Fibroblast of peridontal ligament (primary cell): ENCODE measurements around the gene SLTM.
"Not testable (repeated sequence)": the region's sequence is repeated elsewhere in the genome, so short reads cannot be mapped to it uniquely, and the experiment has no call there.

Source experiments
- DNase-seq: peaks from one replicate; pipeline ENCODE4 v3.0.0-alpha.2; 2010; ENCODE audit errors: extremely low read depth

Gene SLTM

DNA sequence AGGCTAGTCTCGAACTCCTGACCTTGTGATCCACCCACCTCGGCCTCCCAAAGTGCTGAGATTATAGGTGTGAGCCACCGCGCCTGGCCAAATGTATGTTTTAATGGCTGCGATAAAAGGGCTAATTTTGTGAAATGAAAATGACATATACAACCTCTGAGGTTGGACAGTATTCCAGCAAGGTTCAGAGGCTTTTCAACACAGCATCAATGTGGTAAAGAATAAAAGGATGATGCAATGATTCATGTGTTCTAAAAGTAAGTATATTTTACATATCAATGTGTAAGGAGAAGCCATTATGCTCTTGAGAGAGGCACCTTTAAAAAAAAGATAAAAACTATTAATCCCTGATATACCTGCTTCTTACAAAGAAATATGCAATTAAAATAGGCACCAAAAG is 6.7 kb downstream of the SLTM start:
- DNase-seq = no peak

DNA sequence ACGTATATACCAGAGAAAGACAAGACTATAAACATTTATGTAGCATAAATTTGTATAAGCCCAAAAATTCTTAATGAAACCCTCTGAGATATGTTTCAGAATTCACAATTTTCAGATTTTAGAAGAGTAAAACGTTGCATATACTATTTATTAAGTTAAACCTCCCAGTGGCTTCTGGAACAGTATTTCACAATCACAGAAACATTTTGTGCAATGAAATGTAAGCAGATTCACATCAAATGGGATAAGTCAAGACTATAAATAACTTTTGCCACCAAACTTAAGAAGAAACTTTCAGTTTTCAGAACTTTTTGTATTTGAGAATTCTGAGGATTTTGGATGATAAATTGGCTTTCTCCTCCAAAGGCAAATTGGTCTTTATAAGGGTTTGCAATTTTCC is 9.2 kb downstream of the SLTM start:
- DNase-seq = peak; percentile 79

DNA sequence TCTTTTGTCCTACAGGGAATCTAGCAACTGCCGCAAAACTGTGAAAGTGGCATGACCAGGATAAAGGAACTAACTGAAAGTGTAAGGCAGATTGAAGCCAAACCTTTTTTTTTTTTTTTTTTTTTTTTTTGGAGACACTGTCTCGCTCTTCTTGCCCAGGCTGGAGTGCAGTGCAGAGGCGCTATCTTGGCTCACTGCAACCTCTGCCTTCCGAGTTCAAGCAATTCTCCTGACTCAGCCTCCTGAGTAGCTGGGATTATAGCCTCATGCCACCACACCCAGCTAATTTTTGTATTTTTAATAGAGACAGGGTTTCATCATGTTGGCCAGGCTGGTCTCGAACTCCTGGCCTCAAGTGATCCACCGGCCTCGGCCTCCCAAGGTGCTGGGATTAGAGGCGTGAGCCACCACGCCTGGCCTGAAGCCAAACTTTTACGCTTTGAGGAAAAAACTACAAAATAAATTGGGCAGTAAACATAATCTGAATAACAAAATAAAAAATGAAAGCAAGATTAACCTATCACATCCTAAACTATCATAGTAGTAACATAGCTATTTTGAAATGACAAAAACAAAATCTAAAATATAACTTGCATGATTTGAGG is 9.7 kb downstream of the SLTM start:
- DNase-seq = no peak

DNA sequence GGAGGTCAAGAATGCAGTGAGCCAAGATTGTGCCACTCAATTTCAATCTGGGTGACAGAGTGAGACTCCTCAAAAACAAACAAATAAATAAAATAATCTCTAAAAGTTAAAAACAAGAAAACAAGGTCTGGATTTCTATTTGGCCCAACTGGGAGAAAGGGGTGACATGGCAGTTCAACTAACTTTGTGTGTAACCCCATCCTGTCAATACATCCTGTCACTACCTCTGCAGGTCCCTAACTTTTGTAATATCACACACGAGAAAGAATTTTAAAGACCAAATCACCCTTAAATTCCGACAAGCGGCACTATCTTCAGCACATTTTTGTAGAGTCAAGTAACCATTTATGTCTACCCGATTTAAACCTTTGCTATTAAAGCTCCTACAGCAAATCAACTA is 10.2 kb downstream of the SLTM start:
- no peak for DNase-seq

DNA sequence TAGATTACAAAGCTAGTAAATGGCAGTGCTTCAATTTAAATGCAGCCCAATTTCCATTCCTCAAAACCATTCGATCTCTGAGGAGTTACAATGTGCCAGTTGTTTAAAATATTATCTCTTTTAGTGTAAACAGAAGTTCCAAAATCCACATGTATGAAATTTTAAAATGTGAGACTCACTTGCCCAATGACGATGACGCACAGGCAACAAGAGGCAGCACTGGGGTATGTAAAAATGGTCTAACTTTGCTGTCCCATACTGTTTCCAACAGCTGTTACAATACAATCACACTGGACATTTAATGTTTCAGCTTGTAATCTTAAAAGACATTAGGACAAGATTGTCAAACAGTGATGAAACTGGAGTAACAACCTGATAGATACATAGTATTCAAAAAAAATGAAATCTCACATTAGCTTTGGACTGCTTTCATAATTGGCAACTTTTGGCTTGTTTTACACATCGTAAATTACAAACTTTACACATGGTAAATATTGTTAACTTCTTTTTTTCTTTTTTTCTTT is 12.2 kb downstream of the SLTM start:
- peak; percentile 74 for DNase-seq

DNA sequence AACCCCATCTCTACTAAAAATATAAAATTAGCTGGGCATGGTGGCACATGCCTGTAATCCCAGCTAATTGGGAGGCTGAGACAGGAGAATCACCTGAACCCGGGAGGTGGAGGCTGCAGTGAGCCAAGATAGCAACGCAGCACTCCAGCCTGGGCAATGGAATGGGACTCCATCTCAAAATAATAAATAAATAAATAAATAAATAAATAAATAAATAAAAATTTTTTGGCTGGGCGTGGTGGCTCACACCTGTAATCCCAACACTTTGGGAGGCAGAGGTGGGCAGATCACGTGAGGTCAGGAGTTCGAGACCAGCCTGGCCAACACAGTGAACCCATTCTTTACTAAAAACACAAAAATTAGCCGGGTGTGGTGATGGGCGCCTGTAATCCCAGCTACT is 13.0 kb downstream of the SLTM start:
- DNase-seq = not testable (repeated sequence)

DNA sequence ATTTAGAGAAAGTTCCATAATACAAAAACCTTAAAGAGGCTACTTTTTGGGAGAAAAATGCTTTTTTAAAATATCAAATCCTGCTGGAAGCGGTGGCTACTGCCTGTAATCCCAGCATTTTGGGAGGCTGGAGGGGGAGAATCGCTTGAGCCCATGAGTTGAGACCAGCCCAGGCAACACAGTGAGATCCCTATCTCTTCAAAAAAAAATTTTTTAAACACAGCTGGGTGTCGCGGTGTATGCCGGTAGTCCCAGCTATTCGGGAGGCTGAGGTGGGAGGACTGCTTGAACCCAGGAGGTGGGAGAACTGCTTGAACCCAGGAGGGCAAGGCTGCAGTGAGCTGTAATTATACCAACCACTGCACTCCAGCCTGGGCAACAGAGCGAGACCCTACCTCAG is 14.2 kb downstream of the SLTM start:
- no peak for DNase-seq

DNA sequence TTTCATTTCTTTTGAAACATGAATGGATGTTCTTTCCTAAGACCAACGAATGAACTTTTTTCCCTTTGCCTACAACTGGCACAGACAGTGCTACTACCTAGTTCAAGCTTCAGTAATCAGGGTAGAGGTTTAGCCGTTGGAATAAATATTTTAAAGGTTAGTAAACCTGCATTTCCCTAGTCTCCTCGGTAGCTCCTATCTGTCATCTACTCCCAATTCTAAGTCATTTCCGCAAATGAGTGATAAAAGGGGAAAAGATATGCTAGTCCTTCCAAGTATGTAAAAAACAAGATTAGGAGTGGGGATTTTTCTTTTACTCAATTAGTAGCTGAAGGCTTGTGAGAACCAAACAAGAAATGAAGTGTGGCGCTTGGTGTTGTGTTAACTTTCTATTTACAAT is 15.2 kb downstream of the SLTM start:
- no peak for DNase-seq

DNA sequence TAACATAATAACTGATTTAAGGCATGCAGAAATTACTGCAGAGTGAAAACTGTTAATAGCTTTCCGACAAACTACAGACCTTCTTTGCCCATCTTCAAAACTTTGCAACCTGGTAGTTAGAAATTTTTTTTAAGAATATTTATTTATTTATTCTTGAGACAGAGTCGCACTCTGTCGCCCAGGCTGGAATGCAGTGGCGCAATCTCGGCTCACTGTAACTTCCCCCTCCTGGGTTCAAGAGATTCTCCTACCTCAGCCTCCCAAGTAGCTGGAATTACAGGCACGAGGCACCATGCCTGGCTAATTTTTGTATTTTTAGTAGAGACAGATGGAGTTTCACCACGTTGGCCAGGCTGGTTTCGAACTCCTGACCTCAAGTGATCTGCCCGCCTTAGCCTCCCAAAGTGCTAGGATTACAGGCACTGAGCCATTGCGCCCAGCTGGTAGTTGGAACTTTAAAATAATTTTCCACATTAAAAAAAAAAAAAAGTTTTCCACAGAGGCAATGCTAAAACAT is 15.8 kb downstream of the SLTM start:
- not testable (repeated sequence) for DNase-seq

DNA sequence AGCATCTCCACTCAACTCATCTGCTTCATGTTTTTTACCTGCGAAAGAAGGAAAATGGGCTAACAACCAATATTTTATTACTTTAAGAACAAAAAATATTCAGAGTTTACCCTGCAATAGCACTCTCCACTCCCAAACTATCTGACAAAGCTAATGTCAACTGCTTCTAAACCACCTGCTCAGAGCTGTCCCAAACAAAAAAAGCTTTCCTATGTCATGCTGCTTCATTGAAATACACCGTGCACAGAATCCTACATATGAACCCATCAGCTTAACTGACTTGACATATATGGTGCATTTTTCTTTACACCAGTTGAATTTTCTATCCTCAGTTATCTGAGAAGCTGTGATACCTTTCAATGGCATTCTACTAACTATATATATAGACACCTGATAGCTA is 16.5 kb downstream of the SLTM start:
- DNase-seq = no peak

DNA sequence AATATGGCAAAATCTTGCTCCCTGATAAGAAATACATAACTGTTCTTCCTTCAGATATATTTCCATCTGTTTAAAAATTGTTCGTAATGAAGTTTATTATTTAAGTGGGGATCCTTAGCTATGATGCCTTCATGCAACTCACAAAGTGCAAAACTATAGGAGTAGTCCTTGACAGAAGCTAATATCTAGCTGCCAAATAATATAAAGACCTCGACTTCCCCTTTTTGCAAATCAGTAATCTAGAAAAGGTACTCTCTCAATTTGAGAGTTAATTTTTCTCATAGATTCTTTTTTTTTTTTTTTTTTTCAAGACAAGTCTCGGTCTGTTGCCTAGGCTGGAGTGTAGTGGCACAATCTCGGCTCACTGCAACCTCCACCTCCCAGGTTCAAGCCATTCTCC is 23.0 kb downstream of the SLTM start:
- no peak for DNase-seq

DNA sequence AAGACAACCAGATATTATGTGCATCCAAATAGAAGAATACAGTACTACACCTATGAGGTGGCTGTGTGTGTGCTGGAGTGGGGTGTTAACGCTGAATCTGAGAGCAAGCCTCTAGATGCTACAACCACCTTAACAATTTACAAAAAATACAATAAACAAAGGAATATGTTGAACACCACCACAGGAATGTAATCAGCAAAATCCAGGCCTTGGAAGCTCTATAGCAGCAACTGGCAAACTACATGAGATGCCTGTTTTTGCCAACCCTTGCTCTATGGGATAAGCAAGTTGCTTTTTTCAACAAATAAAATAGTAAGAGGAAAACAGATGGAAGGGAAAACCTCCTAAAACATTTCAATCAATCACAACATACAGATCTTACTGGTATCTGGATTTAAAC is 23.9 kb downstream of the SLTM start:
- DNase-seq = peak; percentile 62

DNA sequence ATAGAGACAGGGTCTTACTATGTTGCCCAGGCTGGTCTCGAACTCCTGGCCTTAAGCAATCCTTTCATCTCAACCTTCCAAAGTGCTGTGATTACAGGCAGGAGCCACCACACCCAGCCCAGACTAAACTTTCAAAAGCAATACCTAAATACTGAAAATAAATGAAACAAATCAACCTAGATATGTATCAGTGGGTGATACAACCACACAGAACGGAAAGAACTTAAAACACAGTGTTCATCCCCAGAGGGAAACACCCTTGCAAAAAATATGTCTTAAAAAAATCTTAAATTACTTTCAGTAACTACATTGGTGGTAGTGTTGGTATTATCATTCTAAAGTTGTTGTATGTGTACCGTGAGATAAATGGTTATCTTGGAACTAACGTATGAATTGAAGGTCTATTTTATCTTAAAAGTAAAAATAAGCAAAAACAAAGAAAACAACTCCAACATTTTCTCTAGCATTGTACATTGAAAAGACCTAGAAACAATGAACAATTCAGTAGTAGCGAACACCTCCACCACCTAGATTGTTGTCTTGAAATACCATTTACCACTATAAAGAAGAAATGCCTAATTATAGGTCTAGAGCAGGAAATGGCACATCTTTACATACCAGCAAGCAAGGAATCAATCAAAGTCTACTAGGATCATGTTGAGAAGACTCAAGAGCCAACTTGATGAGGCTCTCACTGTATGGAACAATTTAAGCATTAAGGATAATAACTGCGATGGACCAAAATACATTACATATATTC is 24.7 kb downstream of the SLTM start:
- DNase-seq = no peak

DNA sequence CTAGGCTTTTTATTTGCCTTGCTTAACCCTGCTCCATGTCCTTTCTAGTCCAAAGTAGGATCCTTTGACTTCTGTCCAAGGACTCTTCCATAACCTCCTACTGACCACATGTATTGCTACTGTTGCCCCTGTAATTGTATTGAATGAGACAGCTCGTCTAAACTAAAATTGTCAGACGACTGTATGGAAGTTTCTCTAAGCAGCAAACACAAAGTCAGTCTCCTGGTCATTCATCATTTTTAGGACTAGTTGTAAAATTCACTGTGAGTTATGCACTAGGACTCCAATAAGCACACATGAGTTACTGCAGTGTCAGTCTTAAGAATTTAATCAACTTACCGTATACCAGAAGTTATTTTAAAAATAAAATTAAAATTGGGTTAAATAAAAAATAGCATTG is 32.8 kb downstream of the SLTM start:
- DNase-seq = no peak

DNA sequence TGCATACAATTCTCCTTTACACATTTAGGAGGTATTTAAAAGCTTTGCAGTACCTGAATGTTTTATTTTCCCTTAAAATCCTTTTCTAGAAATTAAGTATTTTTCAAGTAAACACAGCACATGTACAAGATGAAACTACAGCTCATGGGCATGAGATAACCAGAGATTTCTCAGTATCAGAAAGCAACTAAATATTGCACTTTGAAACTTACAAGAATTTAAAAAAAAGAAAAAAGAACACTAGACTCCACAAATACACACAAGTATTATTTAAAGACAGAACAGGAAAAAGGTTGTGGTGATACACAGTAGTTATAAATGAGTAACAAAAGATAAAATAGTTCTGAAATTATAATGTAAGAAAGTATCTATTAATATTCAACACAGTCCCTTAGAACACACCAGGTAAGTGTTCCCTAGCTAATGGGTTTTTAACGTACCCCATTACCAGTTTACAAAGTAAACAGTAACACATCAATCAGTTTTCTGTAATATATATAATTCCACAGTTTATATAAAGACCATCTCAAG is 35.3 kb downstream of the SLTM start:
- no peak for DNase-seq

DNA sequence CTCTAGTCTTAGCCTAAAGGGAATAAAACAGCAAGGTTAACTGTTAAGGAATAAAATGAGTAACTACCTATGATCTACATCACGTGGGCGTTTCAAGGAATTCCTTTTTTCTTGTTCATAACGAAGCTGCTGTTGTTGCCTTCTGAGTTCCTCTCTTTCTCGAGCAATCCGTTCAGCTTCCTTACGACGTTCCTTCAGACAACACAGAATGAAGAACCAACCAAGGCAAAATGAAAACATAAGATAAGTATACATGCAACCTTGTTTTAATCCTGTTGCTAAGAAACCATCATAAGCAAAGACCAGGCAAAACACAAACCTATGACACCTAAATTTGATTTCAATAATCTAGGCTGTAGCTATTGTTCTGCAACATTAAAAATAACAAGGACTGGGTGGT is 44.1 kb downstream of the SLTM start:
- no peak for DNase-seq

DNA sequence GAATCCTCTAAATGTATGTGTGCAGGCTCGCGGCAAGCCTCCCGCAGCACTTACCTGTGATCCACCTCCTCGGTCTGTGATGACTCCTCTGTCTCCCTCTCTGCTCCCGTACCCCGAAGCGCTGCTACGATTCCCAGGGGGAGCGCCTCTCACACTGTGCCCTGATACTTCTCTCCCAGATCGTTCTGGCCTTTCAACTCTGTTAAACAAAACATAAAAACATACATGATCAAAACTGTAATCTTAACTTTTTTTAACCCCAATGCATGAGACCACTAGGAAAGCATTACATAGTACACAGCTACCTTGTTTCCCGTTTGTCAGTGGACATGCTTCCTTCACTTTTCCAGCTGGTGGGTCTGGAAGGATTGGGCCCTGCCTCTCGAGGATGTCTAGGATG is 46.6 kb downstream of the SLTM start:
- no peak for DNase-seq

DNA sequence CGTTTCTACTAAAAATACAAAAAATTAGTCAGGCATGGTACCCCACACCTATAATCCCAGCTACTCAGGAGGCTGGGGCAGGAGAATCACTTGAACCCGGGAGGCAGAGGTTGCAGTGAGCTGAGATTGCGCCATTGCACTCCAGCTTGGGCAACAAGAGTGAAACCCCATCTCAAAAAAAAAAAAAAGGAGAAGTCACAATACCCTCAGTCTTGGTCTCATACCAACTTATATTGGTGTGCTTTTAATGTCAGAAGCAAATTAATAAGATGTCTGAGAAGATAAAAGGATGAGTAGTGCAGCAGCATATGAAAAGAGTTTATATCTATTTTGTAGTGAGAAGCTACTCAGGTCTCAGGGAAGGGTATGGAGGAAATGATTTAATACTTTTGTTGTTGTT is 49.6 kb downstream of the SLTM start:
- DNase-seq = not testable (repeated sequence)

DNA sequence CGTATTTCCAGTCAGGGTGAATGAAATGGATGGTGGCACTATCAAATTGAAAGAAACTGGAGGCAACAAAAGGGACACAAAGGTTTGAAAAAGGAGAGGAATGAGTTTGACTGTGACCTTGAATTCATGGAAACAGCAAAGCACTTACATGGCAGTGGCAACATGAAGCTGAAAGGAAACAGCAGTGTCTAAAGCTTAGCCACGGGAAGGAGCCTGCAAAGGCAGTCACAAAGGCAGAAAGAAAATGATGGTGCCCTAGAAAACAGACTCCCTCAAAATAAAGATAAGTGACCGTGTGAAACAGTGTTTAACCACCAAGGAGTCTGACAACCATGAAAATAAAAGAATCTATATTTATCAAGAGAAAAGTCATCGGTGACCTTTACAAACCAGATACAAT is 51.2 kb downstream of the SLTM start:
- DNase-seq = no peak

DNA sequence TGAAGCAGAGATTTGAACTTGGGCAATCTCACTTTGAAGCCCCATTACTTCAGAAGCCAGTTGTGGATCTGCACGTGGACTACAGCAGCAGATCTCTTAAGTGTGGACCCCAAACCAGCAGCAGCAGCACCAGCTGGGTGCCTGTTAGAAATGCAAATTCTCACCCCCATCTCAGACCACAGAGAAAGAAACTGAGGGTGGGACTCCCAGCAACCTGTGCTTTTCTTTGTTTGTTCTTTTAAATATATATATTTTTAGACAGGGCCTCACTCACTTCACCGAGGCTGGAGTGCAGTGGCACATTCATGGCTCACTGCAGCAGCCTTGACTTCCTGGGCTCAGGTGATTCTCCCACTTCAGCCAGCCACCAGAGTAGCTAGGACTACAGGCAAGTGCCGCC is 53.2 kb downstream of the SLTM start:
- DNase-seq = no peak

DNA sequence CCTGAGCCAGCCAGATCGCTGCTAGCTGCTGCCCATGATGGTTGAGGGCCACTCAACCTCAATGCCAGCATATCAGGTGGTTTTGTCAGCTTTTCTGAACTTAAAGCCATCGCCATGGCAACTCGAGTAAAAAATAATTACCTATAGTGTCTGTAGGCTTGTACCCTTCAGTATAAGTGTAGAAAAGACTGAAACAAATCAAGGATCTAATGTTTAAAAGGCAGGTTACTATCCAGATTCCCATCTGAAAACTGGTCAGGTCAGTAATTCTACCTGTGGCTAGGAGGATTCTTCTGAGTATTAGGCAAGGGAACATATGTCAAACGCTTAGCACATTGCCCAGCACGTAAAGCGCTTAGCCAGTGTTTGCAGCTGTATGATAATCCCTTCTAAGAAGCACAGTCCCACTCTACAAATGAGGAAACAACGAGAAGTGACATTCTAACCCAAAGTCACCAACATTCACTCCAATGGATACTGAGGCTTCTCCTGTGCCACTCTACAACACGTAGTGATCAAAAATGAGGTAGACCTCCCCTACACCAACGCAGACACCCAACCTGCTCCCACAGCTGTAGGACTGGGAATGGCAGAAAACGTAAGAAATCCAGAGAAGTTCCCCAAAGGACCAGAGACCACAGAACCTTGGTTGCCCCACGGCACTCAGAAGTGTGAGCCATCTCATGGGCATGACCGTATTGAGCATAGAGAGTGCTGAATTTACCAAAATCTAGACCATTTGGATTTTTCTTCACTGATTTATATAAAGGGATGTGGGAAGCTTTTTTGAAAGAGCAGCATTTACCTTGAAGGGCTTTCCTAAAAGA is 55.3 kb downstream of the SLTM start:
- DNase-seq = no peak
